Measurements from ENCODE around the gene ATOX1.
"Not testable (repeated sequence)": the region's sequence is repeated elsewhere in the genome, so short reads cannot be mapped to it uniquely, and the experiment has no call there.

The ATOX1 gene

GRCh38 chr5:151729597-151729996 lies 28.8 kb downstream of the ATOX1 start:
- not testable (repeated sequence) for DNase-seq

- no peak for DNase-seq
These were observed 34.1 kb downstream of the ATOX1 start for GRCh38 chr5:151724360-151724759.

- no peak for DNase-seq
These were observed 35.9 kb downstream of the ATOX1 start for GRCh38 chr5:151722546-151722945.

- DNase-seq, result no peak
These were observed 36.5 kb downstream of the ATOX1 start for GRCh38 chr5:151721812-151722391.

GRCh38 chr5:151721087-151721646 lies 37.3 kb downstream of the ATOX1 start:
- DNase-seq, result no peak

GRCh38 chr5:151720215-151720614 lies 38.2 kb downstream of the ATOX1 start:
- DNase-seq, result no peak

GRCh38 chr5:151719228-151720000 lies 39.0 kb downstream of the ATOX1 start:
- DNase-seq, result no peak

- DNase-seq, result no peak
These were observed 39.8 kb downstream of the ATOX1 start for GRCh38 chr5:151718646-151719045.

GRCh38 chr5:151718153-151718552 lies 40.3 kb downstream of the ATOX1 start:
- DNase-seq, result no peak

- no peak for DNase-seq
These were observed 41.0 kb downstream of the ATOX1 start for GRCh38 chr5:151717416-151717815.

GRCh38 chr5:151709109-151709735 lies 49.2 kb downstream of the ATOX1 start:
- DNase-seq, result no peak

- DNase-seq, result no peak
These were observed 50.3 kb downstream of the ATOX1 start for GRCh38 chr5:151708126-151708525.

- no peak for DNase-seq
These were observed 50.9 kb downstream of the ATOX1 start for GRCh38 chr5:151707567-151707966.

GRCh38 chr5:151706906-151707305 lies 51.5 kb downstream of the ATOX1 start:
- no peak for DNase-seq

GRCh38 chr5:151703780-151704179 lies 54.7 kb downstream of the ATOX1 start:
- DNase-seq, result no peak

- no peak for DNase-seq
These were observed 55.2 kb downstream of the ATOX1 start for GRCh38 chr5:151703227-151703626.

GRCh38 chr5:151700820-151701219 lies 57.6 kb downstream of the ATOX1 start:
- no peak for DNase-seq

- DNase-seq, result no peak
These were observed 58.1 kb downstream of the ATOX1 start for GRCh38 chr5:151700296-151700695.

- no peak for DNase-seq
These were observed 59.1 kb downstream of the ATOX1 start for GRCh38 chr5:151699071-151699901.

GRCh38 chr5:151698081-151698480 lies 60.4 kb downstream of the ATOX1 start:
- not testable (repeated sequence) for DNase-seq

GRCh38 chr5:151697452-151697851 lies 61.0 kb downstream of the ATOX1 start:
- no peak for DNase-seq

- DNase-seq, result no peak
These were observed 61.9 kb downstream of the ATOX1 start for GRCh38 chr5:151696470-151697061.

- DNase-seq, result no peak
These were observed 63.0 kb downstream of the ATOX1 start for GRCh38 chr5:151695464-151695863.

Data from NCI-H1092 (cell line).